HuH-7.5 (cell line): Measurements from ENCODE around the gene ZBTB25.

ENCODE experiments used
- DNase-seq: peaks from one replicate; pipeline ENCODE4 v3.0.0; 2011; ENCODE audit warnings: low spot score

The ZBTB25 gene

DNA sequence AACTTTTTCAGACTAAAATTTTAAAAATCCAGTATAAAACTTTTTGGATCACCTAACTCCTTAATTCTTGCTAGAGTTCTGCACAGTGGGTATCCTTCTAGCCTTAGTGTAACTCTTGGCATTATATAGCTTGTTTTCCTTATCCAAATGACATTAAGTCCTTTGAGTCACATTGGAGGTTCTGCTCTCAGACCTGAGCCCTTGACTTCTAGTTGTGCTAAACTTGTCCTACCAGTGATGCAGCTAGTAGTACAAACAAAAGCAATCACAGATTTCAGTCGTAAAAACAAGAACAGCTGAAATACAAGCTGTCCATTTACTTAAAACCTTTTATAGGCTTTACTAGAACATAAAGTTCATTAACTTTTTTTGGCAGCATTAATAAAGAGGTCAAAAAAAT is 11.4 kb upstream of the ZBTB25 start:
- no peak for DNase-seq

DNA sequence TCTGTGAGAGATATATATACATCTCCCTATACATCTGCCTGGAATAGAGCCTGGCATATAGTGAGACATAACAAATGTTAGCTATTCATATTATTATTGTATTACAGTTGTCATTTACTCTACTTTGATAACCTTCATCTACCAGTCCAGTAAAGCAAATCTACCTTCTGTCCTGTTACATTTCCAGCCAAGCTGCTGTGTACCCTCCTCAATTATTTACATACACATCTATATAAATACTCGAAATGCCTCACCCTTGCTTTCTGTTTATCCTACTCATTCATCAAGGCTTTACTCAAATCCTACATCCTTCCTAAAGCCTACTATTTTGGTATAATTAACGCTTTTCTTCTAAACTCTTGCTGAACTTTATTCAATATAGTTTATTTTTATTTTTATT is 9.6 kb upstream of the ZBTB25 start:
- no peak for DNase-seq

DNA sequence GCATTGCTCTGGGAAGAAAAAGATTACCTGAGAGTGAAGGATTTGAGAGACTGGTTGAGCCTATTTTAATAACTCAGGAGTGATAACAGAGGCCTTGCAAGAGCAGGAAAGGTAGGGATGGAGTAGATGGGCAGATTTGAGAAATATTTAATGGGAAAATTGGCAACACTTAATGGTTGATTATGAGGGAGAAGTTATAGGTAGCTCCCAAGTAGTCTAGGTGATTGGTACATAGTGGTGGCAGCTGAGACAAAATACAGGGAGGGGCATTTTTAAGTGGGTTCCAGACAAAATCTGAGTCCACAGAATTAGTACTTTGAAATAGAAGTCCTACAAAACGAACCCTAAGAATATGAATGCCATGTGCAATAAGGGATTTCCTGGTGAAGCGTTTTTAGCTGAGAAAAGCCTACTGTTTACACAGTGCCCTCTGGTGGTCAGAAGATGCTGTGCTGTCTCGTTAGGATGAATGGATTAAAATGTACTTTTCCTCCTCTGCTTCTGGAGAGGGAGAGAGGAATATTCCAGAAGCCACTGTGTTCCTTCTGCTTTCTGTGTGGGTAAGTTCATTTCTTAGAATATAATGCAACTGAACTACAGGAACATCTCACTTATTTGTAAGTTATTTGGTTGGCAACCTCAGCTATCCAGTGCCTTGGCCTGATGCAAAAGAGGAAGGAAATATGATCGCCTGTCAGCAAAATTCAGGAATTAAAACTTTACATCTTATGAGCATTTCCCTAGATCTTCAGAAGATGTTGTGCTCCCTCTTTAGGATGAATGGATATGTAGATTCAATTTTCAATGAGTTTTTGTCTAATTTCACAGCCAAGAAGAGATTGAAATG is 7.4 kb upstream of the ZBTB25 start:
- no peak for DNase-seq

DNA sequence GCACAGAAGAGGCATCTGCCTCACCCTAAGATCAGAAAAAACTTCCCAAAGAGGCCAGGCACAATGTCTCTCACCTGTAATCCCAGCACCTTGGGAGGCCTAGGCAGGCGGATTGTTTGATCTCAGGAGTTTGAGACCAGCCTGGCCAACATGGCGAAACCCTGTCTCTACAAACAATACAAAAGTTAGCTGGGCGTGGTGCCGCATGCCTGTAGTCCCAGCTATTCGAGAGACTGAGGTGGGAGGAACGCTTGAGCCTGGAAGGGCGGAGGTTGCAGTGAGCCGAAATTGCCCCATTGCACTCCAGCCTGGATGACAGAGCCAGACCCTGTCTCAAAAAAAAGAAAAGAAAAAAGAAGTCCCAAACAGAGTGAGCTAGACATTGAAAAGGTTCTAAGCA is 5.4 kb upstream of the ZBTB25 start:
- DNase-seq: no peak

DNA sequence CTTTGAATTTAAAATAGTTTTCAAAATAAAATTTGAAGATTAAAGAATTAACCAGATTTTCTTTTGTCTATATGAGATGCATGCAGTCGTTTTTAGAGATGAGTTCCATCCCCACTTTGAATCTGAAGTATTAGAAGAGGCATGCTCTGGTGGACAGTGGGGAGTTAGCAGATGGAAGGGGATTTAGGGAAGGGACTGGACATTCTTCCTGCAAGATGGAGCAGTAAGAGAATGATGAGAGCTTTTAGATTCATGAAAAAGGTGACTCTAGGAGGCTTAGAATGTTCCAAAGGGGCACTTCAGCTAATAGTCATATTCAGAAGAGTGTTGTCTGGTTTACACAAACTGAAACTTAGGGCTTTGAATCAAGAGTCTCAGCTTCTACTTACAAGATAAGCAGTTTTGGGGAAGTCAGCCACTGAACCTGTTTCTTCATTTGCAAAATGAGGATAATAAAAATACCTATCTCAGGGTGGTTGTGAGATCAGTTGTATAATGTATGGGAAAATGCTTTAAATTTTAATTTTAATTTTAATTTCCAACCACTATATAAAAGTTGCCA is 4.7 kb upstream of the ZBTB25 start:
- DNase-seq: no peak

DNA sequence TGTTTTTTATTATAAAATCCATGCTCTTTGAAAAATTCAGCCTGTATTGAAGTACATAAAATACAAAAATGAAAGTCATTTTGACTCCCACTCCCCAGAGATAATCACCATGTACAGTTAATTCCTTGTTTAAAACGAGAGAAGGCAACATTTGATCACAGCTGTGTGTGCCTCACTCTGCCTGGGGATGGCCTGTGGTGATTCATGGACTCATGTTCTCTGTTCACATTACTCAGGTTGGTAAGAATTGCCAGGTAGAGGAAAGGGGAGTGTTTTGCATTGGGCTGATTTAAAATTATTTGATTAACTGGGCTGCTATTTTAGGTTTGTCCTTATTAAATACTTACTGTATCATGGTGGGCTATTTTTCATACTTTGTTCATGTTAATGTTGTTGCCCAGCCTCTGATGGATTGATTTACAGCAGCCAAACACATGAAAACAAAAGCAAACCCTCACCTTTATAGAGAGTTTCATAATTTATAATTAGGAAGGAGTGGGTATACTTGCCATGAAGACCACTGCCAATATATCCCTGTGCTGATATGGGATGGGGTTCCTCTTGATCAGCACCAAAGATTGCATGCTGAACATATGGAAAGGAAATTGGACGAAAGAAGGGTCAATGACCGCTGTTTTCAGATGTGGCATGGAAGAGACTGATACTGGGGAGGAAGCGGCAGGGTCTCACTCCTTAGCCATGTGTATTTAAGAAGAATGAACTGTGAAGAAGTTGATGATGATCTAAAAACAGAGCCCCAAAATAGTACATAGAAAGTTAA is 3.9 kb upstream of the ZBTB25 start:
- DNase-seq: no peak

DNA sequence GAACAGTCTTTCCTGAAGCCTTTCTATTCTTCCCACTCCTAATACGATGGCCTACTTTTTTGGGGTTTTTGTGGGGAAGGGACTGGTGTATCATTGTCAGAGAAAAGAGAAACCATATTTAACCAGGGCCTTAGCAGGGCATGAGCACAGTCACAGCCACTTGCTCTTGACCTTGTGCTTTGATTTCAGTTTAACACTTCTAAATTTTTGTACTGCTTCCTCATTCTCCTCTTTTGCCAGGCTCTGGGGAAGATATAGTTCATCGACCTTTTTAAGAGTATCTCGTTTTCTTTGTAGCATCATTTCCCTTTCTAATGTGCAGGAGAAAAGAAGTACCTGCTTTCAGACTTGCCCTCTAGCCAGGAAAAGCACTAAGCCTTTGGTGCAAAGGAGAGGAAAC is 3.1 kb upstream of the ZBTB25 start:
- no peak for DNase-seq

DNA sequence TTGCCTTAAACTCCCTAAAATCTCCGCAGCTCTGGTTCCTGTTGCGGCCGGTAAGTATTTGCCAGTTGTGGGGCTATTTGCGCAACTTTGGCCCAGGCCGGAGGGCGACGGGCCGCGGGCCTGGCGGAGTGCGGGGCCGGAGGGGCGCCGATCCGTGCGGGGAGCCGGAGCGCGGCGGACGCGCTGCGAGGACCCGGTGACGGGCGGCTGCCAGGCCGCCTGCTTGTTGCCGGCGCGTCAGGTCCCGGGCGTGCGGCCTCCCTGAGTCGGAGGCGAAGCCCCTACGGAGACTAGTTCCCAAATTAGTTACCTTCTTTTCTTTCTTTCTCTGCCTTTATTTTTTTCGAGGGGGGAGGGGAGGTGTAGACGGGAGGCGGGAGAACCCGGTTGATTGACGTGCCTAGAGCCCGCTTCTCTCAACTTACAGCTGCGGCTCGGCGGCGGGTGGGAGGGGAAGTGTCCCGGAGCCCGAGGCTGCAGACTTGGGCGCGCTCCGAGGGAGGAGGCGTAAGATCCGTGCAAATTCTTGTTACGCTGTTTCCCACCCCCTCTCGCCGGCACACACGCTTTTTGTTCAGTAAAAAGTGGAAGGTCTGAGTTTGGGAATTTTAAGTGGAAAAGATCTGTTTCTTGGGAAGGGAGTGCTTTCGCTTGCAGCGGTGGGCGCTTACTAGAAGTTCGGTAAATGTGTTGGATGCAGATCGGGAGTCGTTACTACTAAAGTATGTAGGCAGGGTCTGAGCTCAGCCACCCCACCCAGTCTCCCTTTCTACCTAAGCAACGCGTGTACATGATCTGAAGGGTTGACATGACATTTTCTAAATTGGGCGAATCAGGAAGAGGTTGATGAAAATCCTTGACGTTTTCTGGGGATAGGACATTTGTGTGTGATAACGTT is 1.5 kb upstream of the ZBTB25 start:
- DNase-seq: peak; percentile 72

DNA sequence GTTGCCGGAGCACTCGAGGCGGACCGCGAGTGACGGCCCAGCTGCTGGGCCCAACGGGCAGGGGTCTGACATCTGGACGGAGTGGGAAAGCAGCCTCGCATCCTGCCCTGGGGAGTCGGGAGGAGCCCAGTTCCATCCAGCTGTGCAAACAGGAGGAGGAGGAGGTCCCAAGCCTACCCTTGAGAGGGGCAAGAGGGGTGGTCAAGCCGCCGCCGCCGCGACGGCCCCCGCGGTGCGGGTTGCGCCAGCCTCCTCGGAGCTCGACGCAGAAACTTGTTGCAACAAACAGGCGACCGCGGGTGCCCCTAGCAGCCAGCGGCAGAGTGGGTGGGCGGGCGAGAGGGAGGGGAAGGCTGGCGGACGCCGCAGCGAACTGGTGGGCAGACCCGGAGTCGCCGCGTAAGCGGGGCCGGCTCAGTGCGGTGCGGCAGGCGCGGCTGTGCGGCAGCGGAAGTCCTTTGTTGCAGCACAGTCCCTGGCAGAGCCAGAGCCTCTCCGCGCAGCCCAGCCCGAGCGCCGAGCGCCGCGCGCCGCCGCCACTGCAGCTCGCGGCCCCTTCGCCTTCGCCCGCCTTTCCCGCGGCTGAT is 765 bp upstream of the ZBTB25 start, which contains the start of gene ZBTB1:
TSS of gene ZBTB1 (plus strand) at position 461 of the 587 bp plus-strand sequence. CDS start 16,735 bp downstream, outside the sequence.
- DNase-seq: peak; percentile 57

DNA sequence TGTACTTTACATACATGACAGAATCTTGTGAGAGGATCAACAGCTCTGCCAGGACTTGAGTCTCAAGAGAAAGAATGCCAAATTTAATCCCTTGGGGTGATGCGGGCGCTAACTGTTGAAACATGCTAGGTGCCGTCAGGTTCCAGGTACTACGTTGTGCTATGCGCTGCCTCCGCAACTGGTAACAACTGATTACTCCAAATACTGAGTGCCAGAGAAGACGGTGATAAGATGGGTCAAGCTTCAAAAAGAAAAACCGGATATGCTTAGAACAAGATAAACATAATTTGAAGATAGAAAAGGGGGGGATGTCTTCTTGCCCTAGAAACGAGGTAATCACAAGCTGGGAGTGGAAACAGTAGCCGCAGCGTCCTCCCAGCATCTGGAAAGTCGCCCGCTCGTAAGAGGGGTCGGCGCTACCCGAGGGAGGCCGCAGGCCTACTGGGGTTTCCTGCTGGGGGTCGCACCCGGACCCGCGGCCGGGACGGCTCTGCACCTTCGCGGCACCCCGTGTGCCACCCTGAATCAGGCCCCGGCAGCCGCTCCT is 678 bp downstream of the ZBTB25 start:
- no peak for DNase-seq

DNA sequence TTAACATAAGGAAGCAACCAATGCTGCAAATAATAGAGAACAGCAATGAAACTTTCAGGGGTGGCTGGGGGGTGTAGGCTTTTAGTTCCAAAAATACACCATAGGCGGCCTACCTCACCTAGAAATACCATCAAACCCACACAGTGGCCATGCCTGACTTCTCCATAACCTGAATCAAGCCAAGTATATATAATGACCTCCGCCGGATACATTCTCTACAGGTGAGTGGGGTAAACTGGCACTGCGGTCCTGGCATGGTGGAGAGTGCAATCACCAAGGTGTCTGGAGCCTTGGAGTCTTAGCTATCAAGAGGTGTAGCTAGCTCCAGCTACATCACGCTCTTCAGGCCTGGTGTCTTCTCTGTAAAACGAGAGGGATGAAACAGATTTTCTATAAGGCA is 1.2 kb downstream of the ZBTB25 start:
- DNase-seq: no peak

DNA sequence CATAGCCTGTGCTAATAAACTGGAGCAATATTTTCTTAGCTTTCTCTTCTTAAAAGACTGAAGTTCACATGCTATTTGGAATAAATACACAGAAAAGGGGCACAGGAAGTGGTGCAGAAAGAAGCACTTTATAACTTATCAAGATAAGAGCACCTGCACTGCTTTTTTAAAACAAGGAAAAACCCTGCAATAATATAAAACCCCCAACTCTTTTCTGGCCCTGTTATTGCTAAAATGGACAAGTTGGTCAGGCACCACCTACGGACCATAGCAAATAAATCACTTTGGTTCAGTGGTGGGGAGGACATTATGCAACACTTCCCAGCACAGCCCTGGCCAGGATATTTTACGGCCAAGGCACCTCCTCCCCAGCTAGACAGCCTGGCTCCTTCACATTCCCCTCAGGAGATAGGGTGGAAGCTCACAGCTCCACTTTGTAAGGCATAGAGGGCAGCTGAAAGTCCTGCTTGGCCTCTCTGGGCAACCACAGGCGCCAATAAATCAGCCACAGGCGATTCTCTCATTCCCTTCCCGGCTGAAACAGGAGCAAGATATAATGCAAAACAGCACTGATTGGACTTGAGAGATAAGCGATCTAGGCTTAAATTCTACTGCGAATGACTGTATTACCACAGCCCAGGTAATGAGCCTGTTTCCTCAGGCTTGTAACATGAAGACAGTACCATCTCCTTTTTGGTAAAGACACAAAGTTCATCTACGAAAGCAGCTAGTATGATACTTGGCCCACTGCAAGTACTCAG is 2.0 kb downstream of the ZBTB25 start:
- no peak for DNase-seq

DNA sequence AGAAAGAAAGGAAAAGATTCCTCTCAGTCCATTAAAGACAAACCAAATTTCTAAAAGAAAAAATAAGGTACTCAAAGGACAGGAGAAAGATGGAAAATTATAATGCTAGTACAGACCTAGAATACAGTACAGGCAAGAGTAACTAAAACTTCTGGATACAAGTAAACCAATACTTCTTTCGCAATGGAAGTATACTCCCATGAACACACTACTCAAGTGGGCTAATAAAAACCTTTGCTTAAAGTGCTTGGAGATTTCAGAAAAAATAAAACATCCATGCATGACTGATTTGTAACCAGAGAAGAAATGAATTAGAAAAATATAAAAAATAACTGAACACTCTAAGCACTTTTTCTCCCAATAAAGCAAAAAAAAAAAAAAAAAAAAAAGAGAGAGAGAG is 3.5 kb downstream of the ZBTB25 start:
- no peak for DNase-seq

DNA sequence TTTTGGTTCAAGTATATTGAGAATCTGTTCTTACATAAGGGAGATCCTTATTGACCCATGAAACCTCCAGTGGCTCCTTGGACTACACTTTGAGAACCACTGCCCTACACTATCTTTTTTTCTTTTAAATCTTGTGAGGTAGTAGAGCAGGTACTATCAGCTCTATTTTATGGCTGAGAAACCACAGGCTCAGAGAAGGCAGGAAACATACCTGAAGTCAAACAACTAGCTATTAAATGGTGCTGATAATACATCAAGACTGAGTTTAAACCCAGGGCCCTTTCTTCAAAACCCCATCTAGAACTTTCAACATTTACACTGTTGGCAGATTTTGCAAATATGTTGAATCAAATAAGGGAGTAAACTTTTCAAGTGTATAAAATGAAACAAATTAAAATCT is 6.9 kb downstream of the ZBTB25 start:
- DNase-seq: no peak

DNA sequence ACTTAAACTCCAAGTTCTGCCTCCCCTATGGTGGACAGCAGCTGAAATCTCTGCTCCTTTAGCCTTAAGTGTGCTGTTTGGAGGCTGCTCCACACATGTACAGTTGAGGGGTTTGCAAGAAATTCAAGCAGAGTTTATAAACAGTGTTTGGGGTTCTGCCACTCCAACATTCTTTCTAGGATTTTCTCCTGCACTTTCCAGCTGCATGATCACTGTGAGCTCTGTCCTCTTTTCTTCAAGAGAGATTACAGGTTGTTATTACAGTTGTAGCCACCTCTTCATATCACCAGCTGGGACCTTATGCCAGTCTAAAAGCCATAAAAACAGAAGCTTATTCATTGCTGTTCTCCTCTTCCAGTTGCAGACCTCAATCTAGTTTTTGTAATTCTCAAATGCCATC is 8.4 kb downstream of the ZBTB25 start:
- DNase-seq: no peak

DNA sequence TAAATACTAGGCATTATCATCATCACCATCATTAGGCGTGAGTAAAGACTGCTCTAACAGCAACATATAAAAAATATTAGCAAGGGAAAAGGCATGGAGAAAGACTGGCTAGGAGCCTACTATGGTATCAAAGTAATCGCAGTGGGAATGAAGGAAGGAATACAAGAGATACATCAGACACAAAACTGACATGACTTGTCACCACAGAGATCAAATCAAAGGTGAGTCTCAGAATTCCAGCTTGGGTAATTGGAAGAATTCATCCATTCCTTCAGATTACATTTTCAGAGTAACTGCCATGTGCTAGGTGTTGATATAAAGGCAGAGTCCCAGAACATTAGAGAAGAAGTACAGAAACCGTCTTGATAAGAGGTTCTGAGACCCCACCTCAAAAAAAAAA is 10.2 kb downstream of the ZBTB25 start:
- no peak for DNase-seq

DNA sequence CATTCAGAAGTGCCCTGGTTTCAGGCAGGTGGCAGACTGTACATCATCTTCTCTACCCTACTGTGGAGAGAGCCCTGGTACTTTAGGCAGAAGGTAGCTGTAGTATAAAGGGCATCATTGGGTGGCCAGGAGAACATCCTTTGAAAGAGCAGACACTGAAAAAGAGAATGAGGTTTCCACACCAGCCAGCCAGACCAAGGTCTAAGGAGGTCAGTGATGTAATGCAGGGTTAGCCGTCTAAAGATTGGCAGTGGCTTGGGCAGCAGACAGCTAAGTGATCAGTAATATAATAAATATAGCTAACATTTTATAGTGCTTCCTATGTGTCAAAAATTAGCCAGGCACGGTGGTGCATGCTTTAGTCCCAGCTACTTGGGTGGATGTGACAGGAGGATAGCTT is 12.0 kb downstream of the ZBTB25 start:
- no peak for DNase-seq

DNA sequence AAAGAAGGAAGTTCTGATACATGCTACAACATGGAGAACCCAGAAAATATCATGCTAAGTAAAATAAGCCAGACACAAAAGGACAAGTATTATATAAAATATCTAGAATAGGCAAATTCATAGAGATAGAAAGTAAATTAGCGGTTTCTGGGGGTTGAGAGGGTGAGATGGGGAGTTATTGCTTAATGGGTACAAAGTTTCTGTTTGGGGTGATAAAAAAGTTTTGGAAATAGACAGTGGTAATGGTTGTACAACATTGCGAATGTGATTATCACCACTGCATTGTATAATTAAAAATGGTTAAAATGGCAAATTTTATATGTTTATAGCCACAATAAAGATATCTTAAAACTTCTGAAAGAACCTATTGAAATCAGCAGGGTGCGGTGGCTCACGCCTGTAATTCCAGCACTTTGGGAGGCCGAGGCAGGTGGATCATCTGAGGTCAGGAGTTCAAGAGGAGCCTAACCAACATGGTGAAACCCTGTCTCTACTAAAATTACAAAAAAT is 15.0 kb downstream of the ZBTB25 start:
- DNase-seq: no peak

DNA sequence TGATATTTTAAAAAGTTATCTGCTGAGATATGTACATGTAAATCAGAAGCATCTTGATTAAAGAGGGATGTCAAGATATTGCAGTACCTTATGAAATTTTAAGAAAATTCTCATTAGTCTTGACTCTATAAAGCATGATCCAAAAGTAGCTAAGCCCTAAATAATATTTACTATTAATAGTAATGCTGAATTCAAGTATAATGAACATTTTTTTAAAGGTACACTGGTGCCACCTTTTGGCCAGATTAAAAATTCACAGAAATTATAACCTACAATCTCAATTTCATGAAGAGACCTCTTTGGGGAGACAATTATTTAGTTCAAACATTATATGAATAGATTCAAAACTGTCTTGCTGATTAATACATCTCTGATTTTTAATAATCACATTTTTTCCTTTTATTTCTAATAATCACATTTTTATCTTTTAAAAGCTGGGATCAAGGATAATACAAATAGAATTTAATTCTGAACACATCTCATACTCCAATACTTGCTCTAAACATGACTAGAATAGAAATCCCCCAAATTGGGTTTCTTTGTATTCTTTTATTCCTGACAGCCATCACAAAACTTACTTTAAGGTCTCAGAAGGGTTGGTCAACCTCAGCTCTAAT is 24.9 kb downstream of the ZBTB25 start:
- no peak for DNase-seq

DNA sequence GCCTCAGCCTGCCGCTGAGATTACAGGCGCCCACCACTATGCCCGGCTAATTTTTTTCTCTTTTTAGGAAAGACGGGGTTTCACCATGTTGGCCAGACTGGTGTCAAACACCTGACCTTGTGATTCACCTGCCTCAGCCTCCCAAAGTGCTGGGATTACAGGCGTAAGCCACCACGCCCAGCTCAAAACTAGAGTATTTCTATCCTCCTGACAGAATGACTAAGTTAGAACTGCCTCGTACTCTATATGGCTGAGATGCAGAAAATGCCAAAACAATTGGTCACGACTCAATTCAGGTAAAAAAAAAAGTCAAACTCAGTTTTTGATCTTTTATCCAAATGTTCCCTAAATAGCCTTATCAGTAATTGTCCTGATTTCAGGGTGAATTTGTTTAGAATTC is 27.2 kb downstream of the ZBTB25 start:
- no peak for DNase-seq
